GM21390 (cell line): ENCODE measurements around the gene TXN2.
"Not testable (repeated sequence)": the region's sequence is repeated elsewhere in the genome, so short reads cannot be mapped to it uniquely, and the experiment has no call there.

Experiments used
- ATAC-seq: cut with Tn5 transposase; IDR thresholded peaks from one replicate; pipeline ENCODE4 v1.9.1; 2021; ENCODE audit not compliant: unreplicated experiment

The TXN2 gene

DNA sequence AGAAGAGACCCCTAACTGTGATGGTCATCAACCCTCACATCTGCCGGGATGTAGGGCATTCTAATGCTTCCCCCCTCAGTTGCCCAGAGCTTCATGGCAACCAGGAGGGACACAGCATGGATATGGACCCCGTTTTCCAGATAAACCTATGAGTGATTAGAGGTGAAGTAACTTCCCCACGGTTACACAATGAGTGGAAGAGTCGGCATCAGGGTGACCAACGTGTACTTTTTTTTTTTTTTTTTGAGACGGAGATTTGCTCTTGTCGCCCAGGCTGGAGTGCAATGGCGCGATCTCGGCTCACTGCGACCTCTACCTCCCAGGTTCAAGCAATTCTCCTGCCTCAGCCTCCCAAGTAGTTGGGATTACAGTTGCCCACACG is 25.0 kb downstream of the TXN2 start:
- no peak for ATAC-seq

DNA sequence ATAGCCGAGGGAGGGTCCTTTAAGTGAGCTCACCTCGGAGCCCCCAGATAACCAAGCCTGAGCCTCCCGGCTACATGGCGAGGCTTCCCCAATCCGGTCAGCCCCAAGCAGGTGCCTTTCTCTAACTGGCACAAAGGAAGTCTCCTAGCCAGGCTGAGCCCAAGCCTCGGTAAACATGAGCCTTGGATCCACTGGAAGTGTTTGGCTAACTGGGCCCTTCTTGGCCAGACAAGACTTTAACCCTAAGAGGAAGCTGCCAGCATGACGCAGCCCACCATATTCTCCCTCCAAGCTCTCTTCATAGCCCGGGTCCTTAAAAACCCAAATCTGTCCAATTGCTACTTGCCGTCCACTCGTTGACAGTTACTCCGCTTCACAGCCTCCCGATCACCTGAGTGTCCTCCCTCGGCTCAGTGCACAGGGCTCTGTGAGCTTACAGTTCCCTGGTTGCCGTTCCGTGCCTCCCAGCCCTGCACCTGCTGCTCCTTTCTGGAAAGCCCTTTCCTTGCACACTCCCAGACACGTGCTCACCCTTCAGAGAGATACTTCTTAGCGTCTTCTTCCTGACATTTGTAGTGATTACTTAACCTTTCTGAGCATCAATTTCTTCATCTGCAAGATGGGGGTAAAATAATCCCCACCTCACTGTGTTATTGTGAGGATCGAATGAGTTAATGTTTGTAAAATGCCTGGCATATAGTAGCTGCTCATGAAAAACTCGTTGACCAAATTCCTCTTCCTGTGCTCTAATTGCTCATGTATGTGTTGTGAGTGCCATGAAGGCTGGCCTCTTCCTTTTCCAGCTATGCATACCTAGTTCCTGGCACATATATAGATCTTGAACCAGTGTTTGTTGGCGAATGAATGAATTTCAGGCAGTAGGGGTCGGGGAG is 25.6 kb downstream of the TXN2 start:
- no peak for ATAC-seq

DNA sequence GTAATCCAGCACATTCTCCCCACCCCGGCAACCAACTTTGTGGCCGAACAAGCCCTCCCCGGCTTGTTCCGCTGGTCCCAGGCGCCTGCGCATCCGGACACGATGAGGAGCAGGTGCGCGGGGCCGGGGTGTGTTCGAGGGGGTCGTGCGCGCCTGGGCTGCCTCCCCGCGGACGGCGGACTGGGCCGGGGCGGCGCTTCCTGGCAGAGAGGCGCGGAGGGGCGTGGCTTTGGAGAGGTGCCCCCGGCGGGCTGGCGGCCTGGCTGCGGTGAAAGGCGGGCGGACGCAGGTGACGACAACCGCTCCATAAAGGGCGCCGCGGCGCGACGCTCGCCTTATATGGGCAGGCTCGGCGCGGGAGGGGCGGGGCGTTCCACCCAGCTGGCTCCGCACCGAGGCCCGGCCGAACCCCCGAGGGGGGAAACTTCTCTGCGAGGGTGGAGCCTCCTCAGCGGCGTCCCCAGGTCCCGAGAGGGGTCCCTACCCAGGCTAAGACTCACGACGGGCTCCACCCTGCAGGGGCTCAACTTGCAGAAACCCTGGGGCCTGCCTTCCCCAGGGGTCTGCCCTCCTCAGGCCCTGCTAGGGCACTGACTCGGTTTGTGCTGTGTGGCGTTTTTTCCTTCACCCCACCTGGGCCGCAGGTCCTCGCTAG is 26.4 kb downstream of the TXN2 start:
- ATAC-seq = peak; percentile 59

DNA sequence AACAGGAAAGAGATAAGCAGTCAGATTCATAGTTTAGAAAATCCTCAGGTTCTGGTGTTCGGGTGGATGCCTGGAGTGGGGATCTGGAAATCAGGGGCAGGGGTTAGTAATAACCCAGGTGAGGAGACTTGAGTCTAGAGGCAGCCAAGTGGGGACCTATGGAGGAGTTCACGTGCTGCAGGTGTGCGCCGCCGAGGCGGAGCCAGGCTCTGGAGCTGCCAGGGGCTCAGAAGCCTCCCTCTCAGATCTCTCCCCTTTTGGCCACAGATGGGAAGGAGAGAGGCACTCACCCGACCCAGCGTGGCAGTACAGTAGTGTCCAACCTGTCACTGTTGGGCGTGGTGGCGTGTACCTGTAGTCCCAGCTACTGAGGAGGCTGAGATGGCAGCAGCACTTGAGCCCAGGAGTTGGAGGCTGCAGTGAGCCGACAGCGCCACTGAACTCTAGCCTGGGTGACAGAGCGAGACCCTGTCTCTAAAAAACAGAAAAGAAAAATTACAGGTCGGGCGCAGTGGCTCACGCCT is 27.5 kb downstream of the TXN2 start:
- no peak for ATAC-seq

DNA sequence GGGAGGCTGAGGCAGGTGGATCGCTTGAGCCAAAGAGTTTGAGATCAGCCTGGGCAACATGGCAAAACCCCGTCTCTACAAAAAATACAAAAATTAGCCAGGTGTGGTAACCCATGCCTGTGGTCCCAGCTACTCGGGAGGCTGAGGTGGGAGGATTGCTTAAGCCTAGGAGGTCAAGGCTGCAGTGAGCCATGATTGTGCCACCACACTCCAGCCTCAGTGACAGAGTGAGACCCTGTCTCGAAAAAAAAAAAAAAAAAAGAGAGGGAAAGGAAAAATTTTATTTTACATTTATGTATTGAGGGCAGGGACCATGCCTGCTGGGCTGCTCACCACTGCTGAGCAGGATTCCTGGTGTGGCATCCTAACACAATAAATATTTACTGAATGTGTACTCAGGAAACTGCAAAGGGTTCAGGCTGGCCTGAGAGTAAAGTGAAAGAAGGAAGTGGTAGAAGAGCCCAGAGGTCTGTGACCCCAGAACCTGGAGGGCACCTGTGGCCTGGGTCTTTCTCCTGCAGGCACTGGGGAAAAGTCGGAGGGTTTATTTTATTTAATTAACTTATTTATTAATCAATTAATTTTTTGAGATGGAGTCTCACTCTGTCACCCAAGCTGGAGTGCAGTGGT is 28.3 kb downstream of the TXN2 start:
- not testable (repeated sequence) for ATAC-seq

DNA sequence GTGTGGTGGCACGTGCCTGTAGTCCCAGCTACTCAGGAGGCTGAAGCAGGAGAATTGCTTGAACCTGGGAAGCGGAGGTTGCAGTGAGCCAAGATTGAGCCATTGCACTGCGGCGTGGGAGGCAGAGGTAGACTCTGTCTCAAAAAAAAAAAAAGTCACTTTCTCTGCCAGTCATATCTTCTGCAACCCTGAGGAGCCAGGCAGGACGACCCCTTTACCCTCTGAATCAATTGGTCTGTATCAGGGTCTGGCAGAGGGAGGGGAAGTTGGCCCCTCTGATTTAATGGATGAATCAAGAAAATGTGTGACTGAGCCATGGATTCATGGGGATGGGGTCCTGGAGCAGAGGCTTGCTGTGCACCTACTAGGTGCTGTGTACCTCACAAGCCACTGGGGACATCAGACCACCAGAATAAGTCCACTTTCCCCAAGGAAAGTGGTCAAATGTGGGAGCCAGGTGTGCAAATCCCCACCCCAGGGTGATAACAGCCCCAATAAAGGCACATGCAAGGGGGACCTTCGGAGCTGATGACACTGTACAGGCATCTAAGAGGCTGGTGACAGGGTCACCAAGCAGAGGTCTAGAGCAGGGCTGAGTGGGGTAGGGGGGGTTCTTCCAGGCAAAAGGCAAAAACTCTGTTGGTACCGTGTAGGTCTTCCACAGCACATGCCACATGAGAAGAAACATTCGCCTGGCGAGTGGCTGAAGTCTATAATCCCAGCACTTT is 29.0 kb downstream of the TXN2 start:
- ATAC-seq = no peak

DNA sequence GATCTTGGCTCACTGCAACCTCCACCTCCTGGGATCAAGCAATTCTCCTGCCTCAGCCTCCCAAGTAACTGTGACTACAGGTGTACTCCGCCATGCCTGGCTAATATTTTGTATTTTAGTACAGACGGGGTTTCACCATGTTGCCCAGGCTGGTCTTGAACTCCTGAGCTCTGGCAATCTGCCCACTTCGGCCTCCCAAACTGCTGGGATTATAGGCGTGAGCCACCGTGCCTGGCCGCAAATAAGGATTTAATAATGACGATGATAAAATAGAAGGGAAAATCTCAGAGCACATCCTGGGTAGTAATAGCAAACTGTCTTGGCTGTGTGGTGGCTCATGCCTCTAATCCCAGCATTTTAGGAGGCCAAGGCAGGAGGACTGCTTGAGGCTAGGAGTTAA is 30.5 kb downstream of the TXN2 start:
- not testable (repeated sequence) for ATAC-seq

DNA sequence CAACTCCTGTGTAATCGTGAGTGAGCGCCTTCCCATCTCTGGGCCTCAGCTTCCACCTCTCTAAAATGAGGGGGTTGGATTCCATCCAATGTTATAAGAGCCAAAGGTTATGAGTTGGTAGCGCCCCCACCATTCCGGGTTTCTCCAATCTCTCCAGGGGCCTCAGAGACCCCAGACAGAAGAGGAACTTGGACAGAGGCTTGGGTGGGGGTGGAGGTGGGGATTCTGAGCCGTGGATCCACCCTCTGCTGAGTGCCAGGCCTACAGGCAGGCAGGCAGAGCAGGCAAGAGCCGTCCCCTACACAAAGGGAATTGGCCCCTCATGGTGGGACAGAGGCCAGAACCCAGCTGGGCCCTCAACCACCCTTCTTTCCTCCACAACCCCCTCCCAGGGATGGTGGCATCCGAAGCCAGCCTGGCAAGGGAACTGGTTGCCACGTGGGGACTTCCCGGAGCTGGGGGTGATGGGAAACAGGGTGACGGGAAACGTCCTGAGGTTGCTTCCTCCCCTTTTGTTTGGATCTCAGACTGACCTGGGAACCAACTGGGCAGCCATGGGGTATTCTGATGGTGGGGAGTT is 31.8 kb downstream of the TXN2 start:
- no peak for ATAC-seq

DNA sequence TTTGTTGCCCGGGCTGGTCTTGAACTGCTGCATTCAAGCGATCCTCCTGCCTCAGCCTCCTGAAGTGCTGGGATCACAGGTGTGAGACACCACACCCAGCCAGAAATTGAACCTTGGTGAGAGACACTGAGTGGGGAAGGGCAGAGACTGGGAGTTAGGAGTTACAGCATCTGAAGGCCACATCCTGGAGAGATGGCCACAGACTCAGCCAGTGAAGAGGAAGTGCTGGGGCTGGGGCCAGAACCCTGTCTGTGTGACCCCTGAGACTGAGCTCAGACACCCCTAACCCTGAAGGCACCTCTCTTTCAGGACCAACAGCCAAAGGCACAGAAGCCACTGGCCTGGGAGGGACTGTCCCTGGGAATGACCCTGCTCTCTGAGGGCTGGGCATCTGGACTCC is 33.8 kb downstream of the TXN2 start:
- ATAC-seq = no peak

DNA sequence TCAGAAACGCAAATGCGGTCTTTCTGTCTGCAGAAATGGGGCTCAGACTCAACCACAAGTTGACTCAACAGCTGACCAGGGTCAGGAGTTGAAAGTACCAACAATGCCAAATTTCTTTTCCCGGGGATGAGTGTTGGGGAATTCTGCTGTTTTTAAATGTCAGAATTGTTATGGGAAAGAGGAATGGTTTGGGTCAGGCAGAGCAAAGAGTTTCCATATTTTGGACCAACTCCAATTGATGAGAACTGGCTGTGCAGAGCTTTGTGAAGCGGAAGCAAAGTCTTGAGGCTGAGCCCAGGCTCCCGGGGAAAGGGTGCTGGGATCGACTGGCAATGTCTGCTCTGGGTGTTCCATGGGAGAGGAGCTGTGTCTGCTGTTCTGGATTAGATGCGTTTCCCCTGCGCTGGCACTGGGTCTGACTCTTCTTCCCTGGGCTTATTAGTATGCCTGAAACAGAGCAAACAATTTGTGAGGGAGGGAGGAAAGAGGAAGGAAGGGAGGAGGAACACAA is 36.2 kb downstream of the TXN2 start:
- no peak for ATAC-seq

DNA sequence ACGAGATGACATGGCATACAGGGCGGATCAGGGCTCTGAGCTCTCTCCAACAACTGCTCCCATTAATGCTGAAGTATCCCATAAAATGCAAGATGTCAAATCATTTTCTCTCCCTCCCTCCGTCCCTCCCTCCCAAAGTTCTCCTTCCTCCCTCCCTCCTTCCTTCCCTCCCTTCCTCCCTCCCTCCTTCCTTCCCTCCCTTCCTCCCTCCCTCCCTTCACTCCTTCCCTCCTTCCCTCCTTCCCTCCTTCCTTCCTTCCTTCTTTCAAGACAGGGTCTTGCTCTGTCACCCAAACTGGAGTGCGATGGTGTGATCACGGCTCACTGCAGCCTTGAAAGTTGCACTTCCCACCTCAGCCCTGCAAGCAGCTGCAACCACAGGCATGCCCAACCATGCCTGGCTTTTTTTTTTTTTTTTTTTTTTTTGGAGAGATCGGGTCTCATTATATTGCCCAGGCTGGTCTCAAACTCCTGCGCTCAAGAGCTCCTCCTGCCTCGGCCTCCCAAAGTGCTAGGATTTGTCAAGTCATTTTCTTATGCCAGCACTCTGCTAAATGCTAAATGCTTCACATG is 38.2 kb downstream of the TXN2 start:
- ATAC-seq = no peak

DNA sequence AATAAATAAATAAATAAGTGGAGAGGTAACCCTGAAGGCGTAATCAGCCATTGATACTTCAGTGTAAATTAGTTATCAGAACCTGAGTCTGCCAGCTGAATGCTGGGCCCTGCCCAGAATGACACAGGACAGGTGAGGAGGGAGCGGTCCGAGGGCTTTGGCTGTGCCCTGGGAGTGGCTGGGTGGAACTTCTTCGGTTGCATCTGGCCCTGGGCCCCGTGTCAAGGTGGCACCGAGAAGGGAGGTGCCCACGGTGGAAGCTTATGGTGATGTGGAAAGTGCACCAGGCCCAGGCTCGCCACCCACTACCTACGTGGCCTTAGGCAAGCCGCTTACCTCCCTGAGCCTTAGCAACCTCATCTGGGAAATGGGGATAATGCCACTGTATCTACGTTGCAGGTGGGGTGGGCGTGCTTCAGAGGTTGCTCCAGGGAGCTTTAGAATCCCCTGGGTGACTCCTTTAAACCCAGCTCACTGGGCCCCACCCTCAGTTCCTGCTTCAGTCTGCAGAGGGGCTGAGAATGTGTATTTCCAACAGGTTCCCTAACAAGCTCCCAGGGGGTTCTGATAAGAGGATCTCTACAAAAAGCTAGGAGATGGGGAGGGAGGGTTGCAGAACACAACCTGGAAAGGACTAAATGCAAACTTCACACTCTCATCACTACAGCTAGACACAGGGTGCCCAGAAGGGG is 38.8 kb downstream of the TXN2 start:
- ATAC-seq = no peak

DNA sequence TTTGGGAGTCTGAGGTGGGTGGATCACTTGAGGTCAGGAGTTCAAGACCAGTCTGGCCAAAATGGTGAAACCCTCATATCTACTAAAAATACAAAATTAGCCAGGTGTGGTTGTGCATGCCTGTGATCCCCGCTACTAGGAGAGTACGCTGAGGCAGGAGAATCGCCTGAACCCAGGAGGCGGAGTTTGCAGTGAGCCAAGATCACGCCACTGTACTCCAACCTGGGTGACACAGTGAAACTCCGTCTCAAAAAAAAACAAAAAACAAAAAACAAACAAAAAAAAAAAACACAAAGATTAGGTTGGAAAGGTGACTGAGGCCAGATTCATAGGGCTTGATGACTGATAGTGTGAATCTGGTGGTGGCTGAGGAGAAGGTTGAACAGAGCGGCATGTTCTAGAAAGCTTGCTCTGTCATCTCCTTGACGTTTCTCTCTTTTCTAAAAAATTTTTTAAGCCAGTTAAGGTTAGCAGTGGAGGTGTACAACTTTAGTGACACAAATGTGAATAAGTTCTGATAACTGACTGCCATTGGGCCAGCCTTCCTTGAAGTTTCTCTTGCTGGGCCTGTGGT is 40.9 kb downstream of the TXN2 start:
- no peak for ATAC-seq

DNA sequence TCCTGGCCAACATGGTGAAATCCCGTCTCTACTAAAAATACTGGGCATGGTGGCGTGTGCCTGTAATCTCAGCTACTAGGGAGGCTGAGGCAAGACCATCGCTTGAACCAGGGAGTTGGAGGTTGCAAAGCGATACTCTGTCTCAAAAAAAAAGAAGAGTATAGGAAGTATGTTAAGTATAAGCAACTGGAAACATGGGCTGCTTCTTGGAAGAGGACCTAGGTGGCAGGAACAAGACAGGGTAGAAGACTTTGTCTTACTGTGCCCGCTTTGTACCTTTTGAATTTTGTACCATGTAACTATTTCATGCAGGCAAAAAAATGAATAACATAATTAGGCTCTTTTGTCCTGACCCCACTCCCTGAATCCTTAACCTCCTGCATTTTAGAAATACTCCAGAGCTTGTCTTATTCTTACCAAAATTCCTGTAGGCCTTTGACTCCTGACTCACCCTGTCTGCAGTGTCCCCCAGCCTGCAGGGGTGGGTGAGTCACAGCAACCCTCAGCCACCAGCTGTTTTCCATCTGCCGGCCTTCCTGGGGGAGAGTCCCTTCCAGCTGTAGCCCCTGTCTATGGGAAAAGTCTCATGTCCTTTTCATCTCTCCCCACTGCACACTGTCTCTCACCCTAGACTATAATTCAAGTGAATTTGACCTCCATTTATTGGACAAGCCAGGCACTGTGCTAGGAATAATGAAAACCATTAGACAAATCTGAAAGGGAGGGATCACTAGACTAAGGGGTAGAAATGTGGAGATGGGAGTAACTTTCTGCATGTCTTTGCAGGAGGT is 41.8 kb downstream of the TXN2 start:
- ATAC-seq = no peak

DNA sequence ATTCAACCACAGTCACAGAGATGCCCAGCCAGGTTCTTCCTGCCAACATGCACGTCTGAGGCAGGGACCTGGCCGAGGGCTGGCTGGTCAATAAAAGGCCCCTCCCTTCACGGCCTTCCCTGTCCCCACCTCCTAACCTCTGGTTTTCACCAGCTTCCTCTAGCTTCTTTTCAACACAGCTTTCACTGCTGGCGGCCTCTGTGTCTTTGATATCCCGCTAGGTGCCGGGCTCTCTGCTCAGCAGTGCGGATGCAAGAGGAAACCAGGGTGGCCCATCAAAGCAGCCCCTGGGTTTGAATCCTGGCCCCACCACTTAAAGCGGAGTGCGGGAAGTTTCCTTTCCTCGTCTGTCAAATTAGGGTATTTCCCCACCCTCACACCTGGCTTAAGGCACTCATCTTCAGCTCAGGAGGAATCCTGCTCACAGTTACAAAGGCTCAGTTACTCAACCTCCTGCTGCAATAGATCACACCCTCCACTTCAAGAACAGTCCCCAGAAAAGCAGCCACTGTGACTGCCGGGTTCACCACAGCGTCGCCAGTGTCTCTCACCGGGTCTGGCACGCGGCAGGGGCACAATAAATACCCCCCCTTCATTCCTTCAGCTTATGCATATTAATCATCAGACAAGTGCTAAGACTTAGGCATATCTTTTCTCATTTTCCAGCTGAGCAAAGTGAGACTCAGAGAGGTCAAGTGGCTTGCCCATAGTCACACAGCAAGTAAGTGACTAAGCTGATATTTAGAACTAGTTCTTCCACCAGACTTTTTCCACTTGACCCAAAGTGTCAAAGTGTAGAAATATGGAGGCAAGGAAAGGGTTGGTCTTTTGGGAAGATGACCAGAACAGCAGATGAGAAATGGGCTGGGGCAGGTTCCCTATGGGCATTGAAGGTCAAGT is 45.7 kb downstream of the TXN2 start:
- ATAC-seq = no peak

DNA sequence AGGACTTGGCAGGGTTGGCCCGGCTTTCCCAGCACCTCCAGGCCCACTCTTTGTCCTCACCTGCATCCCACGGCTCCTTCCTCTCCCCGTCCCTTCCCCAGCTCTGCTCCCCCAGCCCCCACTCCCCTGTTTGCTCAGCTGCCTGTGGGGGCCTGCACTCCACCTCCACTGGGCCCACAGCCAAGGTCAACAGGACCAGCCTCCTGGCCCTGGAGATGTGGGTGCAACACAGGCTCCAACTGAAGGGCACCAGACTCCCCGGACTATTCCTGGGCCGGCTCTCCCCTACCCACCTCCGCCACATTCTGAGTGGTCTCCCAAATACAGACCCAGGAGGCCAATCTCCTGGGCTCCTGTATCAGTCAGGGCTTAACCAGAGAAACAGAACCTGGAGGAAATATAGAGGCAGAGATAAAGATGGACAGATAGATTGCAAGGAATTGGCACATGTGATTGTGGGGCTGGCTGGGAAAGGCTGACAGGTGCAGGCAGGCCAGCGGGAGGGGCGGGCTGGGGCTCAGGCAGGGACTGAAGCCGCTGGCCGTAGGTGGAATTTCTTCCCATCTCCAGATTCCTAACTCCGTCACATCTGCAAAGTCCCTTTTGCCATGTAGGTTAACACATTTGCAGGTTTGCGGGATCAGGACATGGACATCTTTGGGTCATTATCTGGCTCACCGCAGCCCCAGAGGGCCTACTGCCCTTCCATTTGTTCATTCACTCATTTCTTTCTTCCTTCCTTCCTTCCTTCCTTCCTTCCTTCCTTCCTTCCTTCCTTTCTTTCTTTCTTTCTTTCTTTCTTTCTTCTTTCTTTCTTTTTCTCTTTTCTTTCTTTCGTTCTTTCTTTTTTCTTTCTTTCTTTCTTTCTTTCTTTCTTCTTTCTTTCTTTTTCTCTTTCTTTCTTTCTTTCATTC is 47.9 kb downstream of the TXN2 start:
- ATAC-seq = no peak
